ENCODE results near the gene GPR45. TPM values are rescaled to one million over a fixed set of nuclear protein-coding genes. Genes with fewer than 3 reads are reported as not detected.
A peak's percentile ranks its signal among the peaks of the same experiment; 100 is the strongest.
"Not testable (repeated sequence)": the region's sequence is repeated elsewhere in the genome, so short reads cannot be mapped to it uniquely, and the experiment has no call there.

The GPR45 gene, protein sequence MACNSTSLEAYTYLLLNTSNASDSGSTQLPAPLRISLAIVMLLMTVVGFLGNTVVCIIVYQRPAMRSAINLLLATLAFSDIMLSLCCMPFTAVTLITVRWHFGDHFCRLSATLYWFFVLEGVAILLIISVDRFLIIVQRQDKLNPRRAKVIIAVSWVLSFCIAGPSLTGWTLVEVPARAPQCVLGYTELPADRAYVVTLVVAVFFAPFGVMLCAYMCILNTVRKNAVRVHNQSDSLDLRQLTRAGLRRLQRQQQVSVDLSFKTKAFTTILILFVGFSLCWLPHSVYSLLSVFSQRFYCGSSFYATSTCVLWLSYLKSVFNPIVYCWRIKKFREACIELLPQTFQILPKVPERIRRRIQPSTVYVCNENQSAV
- total RNA-seq (2014; rRNA removed; shearing (Covaris generic)) = not detected in 2 replicates

DNA sequence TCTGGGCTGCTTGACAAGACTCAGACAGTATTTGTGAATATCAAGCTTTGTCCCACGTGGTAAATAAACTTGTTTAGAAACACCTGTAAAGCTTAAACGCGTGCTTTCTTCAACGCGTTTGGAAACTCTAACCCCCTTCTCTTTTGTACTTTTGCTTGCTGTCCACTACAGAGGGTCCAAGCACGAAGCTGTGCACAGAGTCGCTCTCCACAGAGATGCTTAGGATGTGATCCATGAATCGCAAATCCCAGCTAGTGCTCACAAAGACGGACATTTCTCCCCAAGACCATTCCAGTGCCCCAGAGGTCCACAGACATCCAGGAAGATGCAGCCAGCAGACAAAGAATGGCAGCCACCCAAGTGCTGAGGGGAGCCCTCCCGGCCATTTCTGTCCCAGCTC lies at the start of gene GPR45:
GPR45 (plus strand) TSS at position 301 of the 400 bp plus-strand sequence. CDS start 116 bp downstream, outside the sequence.
- DNase-seq (ENCODE audit: low read depth) = no peak

DNA sequence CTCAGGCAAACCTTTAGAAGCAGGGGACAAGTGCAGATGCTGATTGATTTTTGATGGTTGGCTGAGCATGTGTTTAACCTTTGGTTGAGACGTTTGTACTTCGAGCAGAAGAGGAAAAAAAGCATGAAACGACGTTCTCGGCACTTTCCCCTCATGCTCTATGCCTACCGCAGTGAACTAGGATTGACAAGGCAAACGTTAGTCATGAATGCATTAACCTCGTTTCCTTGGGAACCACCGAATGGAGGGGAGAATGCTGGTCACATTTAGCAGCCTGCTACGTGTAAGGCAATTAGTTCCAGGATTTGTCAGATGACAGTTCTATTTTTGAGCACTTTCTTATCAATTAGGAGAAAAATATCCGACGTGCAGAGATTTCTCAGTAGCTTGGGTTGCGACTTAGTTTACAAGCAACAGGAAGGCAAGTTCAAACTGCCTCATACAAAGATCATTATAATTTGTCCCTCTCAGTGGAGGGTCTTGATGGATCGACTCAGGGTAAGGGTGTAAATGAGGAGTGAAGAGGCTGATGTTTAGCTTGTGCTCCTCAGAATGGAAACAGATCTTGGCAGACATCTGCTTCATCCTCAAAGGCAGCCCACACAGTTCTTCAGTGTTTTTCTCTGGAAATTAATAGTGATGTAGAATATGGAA lies 47.4 kb upstream of the GPR45 start:
- DNase-seq (ENCODE audit: low read depth) = peak; percentile 28

DNA sequence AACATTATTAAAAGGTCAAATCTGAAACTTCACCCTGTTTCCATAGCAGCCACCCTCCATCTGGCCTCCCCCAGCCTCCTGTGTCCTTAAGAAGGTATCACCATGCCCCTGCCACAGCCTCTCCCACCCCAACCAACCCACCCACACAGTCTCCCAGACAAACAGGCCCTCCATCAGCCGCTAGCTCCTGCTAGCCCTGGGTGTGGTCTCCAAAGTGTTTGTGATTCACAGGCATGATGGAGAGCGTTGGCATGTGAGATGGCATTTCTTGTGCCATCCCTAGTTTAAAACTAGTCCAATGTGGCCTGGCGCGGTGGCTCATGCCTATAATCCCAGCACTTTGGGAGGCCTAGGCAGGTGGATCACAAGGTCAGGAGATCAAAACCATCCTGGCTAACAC lies 44.9 kb upstream of the GPR45 start:
- no peak for DNase-seq (ENCODE audit: low read depth)

DNA sequence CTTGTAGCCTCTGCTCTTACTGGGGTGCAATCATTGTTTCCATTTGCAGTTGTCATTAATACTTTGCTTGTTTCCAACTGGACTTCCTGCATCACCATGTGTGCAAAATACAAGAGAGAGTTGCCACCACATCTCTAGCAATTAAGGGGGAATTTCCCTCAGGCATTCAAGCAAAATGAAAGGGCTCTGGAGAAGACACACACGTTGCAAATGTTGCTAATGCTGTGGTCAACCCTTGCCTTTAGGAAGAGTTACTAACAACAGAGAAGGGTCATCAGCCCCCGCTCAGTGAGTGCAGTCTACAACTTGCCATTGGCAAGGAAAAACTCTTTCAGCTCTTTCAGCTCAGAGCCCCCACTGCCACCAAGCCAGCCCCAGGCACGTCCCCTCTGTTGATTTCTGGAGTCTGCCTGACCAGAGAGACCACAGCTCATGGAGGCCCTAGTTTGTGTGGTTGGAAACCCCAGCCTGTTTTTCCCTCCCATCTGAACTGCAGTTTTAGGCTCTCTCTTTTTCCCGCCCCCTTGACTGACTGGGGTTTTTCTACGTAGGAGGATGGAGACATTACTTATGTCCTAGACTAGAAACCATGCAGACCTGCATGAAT lies 25.9 kb upstream of the GPR45 start:
- DNase-seq (ENCODE audit: low read depth) = peak; percentile 8

DNA sequence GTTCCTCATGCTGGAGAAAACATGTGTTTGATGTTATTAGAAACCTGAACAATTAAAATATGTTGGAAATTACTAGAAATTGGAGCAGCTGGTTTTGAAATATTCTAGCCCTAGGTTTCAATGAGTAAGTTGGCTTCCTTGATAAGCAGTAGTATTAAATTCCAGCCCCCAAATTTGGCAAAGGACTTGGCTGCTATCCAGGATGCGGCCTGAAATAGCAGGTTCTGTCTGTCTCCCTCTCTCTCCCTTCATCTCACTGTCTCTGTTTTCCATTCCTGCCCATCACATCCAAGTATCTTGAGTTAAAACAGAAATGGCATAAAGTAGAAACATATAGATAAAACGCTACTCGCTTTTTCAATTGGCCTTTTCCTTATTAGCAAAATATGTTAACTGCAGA lies 20.9 kb upstream of the GPR45 start:
- no peak for DNase-seq (ENCODE audit: low read depth)

DNA sequence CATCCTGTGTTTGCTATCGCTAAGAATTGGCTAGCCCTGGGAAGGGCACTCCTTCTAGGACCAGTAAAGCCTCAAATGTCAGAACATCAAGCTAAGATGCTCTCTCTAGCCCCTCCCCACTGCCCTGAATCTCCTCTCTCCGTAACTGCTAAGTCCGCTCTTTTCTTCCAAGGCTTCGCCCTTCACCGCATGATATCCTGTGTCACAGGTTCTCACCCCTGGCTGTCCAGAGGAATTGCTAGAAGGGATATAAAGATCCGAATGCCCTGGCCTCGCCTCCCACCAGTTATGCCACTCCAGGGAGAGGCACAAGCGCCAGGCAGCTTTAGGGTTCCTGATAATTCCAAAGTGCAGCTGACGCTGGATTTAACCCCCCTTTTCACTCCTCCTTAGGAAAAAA lies 17.1 kb upstream of the GPR45 start:
- no peak for DNase-seq (ENCODE audit: low read depth)

DNA sequence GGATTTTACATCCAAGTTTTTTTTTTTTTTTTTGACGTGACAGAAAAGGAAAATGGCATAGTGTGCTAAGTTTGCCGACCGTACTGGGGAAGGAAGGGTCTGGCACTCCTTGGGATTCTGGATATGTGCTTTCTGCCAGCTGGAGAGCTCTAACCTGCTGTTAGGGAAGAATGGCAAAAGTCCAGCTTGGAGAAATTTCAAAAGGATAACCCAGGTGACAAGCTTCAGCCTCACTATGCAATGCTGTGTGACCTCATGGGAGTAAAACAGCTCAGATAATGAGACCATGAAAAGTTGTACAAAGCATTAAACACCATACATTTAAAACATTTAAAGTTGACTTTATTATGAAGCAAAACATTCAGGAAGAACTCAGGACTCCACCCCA lies 10.3 kb upstream of the GPR45 start:
- no peak for DNase-seq (ENCODE audit: low read depth)

DNA sequence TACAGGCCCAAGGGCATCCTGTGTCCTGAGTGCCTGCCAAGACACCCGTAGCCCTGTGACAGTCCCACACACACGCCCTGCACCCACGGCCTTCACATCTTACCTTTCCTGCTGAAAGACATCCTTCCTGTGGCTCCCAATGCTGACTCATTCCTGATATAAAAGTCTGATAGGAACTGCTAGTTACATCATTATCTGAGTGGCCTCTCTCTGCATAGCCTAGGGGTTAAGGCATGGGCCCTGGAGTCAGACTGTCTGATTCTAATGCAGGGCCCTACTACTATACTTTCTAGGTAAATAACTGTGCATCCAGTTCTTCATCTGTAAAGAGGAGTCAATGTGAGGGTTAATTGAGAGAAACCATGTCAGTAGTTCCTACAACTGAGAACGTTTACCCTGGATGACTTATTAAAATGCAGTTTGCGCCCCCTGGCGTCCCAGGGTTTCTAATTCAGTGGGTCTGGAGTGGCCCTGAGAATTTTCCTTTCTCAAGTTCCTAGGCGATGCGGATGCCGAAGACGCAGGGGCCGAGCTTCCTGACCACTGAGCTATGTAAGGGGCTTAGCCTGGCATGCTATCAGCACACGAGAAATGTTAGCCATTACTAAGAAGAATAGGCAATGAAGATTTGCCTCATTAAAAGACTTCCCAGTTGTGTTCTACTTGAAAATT lies 6.0 kb upstream of the GPR45 start:
- DNase-seq (ENCODE audit: low read depth) = peak; percentile 75

DNA sequence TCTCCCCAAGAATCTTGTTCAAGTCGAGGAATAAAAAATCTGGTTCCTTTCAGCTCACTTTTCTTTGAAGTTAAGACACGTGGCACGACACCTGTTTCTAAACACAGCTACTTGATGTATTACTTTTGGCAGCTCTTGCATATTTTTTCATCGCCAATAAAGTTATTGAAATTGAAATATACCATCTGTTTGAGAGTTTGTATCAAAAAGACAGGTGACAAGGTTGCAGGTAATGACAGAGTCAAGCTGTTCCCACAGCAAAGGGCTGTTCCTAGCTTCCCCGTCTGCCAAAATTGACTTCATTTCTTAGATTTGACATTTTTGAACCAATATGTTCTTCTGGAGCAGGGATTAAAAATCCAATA lies 5.5 kb upstream of the GPR45 start:
- DNase-seq (ENCODE audit: low read depth) = no peak

DNA sequence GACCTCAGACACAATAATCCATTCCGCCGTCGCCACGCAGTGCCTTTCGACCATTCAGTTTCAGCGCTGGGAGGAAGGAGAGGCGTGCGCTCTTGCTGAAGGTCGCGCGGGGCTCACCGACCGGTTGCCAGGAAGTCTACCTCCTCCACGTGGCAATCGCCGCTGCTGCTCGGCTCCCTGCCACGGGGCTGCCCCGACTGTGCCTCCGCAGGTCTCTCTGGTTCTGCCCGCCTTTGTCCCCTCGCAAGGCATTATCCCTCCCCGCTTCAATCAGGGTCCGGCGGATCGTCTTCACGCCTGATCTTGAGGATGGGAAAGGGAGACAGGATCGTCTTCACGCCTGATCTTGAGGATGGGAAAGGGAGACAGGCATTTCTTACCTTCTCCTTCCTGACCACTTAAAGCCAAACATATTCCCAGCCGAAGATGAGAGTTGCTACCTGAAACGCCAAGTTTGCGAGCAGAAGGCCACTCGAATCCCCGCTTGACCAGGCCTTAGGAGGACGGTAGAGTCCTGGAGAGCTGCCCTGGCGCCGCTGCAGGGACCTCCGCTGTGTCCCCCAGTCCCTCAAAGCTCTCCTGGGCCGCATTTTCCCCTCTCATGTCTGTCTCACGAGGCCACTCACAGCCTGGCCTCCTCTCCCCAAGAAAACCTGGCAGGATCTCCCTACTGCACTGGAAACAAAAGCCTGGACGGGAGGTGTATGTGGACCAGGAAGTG lies 4.3 kb upstream of the GPR45 start:
- no peak for DNase-seq (ENCODE audit: low read depth)

DNA sequence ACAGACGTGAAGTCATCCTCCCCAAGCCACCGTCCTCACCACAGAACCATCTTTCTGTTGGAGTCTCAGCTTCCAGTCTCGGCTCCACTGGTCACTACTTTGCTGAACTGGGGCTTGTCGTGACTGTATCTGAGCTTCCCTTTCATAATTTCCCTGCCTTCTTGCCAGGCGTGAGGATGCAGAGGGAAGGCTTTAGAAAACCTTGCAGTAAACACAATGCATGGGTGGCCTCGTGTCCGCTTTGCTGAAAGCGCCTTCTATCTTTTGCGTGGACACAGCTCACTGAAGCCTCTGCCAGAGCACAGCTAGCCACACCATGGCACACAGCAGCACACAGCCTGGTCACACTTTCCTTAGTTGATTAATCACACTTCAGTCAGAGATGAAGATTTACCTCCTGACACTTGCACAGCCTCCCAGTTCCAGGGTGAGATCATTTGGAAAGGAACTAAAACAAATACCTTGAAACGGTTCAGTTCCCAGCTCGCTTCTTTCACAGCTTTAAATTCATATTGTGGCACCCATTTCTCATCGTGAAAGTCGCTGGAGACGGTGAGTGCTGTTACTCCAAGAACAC lies 2.8 kb upstream of the GPR45 start:
- no peak for DNase-seq (ENCODE audit: low read depth)

DNA sequence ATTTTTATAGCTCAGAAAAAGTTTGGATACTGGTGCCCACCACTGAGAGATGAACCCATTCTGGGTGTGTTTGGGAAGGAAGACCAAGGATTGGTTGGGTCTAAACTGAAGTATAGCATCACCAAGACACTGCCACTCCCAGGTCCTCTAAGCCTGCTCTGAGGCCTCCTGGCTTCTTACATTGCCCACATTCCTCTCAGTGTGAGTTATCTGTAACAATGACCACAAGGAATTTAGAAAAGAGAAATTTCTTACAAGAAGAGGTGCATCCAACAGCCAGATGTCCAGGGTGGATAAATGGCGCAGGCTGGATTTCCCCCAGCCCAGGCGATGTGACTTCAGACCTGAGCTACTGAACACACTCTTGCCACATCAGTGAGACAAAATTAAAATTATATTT lies 1.6 kb upstream of the GPR45 start:
- peak; percentile 81 for DNase-seq (ENCODE audit: low read depth)

DNA sequence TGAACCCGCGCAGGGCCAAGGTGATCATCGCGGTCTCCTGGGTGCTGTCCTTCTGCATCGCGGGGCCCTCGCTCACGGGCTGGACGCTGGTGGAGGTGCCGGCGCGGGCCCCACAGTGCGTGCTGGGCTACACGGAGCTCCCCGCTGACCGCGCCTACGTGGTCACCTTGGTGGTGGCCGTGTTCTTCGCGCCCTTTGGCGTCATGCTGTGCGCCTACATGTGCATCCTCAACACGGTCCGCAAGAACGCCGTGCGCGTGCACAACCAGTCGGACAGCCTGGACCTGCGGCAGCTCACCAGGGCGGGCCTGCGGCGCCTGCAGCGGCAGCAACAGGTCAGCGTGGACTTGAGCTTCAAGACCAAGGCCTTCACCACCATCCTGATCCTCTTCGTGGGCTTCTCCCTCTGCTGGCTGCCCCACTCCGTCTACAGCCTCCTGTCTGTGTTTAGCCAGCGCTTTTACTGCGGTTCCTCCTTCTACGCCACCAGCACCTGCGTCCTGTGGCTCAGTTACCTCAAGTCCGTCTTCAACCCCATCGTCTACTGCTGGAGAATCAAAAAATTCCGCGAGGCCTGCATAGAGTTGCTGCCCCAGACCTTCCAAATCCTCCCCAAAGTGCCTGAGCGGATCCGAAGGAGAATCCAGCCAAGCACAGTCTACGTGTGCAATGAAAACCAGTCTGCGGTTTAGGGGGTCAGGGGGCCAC lies 897 bp downstream of the GPR45 start:
- no peak for DNase-seq (ENCODE audit: low read depth)

DNA sequence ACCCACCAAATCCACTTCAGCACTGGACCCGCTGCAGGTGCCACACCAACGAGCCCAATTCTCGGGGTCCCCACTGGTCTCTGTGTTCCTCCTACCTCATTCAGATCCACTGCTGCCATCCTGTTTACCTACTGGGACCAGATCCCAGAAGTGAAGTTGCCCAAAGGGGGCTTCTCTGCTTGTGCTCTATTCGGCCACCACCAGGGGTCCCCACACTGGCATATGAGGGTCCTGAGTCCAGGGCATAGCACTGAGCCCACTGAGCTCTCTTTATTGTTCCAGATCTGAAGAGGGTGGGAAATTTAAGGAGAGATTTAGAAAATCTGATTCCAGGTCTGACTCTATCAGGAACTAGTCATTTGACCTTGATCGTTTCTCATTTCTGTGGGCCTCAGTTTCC lies 2.4 kb downstream of the GPR45 start:
- DNase-seq (ENCODE audit: low read depth) = no peak

DNA sequence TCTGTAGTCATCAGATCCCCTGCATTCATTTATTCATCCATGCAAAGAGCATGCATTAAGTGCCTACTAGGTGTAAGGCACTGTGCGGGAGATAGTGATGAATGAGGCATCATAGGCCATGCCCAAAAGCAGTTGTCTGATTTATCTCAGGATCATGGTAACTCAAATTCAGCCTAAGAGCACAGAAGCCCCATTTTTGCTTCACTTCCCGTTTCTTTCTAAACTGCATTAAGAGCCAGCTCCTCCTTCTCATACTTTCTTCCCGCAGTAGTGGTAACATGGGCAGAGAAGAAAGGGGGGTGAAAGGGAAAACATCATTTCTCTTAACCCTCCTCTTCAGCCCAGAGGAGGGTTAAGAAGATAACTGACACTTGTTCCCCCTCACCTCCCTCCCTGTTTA lies 2.9 kb downstream of the GPR45 start:
- DNase-seq (ENCODE audit: low read depth) = no peak

DNA sequence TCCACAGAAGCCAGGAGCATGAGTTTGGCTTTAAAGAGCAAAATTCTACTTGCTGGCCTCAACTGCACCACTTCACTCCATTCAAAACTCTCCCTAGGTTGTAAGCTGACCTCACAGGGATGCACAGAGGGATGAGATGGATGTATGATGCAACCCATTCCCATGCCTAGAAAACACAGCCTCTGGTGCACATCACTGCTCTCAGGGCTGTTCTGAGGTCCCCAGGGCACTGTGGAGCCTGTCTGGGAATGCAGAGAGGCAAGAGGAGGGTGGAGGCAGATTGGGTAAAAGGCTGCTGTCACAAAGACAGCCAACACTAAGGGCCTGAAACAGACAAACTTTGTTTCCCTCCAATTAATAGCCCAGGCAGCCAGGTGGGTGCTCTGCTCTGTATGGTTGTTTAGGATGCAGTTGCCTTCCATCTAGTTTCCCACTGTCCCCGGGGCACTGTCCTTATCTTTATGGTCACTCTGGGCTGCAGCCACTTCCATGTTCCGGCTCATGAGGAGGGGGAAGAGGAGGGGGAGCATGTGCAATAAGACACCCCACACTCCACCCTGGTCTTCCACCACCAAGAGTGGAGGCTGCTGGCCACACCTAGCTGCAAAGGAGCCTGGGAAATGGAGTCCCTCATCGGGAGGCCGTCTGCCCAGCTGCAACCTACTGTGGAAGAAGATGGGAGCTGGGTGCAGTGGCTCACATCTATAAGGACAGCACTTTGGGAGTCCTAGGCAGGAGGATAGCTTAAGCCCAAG lies 7.0 kb downstream of the GPR45 start:
- DNase-seq (ENCODE audit: low read depth) = no peak

DNA sequence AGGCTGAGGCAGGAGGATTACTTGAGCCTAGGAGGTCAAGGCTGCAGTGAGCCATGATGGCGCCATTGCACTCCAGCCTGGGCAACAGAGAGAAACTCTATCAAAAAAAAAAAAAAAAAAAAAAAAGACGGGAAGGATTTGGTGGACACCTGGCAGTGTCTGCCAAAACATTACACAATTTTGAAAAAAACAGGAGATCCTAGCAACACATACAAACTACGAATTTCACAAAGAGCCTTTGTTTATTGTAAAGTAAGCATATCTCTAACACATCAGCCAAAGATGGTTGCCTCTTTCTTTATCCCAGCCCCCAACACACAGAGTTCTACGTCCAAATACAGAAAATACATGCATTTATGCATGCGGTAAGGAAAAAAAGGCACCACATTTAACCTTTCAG lies 7.6 kb downstream of the GPR45 start:
- peak; percentile 9 for DNase-seq (ENCODE audit: low read depth)

DNA sequence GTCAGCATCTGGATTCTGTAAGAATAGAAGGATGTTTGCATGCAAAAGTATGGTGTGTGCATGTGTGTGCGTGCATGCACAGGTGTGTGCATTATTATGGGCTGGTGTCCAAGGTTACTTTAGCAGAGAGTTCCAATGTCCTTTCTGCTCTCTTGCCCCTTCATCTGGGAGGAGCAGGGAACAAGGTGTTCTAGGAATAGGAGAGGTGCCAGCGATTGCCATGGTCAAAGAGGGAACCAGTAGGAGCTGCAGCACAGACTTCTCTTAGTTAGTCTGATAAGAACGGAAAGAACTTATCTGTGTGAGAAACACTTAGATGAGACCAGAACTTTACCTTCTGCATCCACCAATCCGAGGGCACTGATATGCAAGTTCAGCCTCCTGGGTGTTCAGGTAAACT lies 8.3 kb downstream of the GPR45 start:
- DNase-seq (ENCODE audit: low read depth) = no peak

DNA sequence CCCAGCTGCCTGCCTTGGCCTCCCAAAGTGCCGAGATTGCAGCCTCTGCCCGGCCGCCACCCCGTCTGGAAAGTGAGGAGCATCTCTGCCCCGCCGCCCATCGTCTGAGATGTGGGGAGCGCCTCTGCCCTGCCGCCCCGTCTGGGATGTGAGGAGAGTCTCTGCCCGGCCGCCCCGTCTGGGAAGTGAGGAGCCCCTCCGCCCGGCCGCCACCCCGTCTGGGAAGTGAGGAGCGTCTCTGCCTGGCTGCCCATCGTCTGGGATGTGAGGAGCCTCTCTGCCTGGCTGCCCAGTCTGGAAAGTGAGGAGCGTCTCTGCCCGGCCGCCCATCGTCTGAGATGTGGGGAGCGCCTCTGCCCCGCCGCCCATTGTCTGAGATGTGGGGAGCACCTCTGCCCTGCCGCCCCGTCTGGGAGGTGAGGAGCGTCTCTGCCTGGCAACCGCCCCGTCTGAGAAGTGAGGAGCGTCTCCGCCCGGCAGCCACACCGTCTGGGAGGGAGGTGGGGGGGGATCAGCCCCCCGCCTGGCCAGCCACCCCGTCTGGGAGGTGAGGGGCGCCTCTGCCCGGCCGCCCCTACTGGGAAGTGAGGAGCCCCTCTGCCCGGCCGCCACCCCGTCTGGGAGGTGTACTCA lies 9.6 kb downstream of the GPR45 start:
- DNase-seq (ENCODE audit: low read depth) = not testable (repeated sequence)

DNA sequence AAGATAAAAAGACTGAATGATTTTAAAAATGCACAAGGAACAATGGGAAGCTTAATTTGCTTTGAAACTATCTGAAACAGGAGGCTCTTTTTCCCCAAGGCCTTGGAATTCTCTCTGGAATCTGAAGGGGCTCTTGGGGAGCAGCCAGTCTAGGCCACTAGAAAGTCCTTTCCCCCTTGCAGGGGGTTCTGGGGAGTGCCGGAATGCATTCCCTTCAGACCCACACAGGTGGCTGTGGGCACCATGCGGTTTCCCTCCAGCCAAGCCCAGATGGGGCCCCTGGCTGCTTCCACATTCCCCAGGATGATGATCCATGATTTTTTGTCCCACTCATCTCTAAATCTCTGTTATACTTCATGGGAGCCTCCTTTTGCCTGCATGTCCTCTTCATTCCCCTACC lies 10.7 kb downstream of the GPR45 start:
- no peak for DNase-seq (ENCODE audit: low read depth)
